ENCODE measurements around the gene SLC17A3. TPM values are rescaled to one million over a fixed set of nuclear protein-coding genes. Genes with fewer than 3 reads are reported as not detected.

The SLC17A3 gene
- total RNA-seq, 2 experiments from 2014 or later, result 0.06 TPM; not detected in 1

DNA sequence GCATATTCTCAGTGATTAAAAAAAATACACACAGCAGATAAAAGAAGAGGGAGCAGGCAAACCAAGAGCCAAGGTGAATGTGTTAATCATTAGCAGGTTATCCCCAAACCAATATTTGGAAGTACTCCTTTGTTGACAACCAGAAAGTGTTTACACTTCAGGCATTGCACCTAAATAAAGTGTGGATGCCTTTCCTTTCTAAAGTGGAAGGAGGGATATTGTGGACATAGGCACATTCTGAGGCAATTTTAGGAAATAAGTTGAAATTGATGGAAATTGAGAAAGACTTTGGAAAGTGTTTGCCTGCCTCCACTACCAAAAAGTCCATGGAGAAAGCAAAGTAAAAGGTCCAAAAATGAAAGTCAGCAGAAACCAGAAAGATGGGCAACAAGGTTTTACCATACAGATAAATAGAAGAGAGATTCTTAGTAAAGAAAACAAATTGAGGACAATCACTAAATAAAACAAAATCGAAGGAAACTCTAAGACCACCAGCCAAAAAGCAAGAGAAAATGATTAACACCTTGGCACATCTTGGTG is 33.5 kb upstream of the SLC17A3 start:
- Histone ChIP-seq H3K79me2 (ENCODE audit: insufficient read depth, low read depth, low read length) (no peaks in the 10 kb centered on the region), H3K4me2 (ENCODE audit: low read length) (no peak overlapping the region), H3K9me3 (ENCODE audit: low read length) (no peaks in the 10 kb centered on the region), H3K36me3 (ENCODE audit: insufficient read depth, low read length) (no peaks in the 10 kb centered on the region), H3K9me2 (ENCODE audit: insufficient read depth, low read length) (no peaks in the 10 kb centered on the region), H3K4me1 (ENCODE audit: insufficient read depth, low read length, poor library complexity, severe bottlenecking) (peaks cover 2% of the 10 kb centered on the region), H2AFZ (ENCODE audit: low read length) (no peak overlapping the region), H4K20me1 (ENCODE audit: insufficient read depth, low read length) (no peaks in the 10 kb centered on the region), H3K27ac (ENCODE audit: low read depth, low read length, poor library complexity, severe bottlenecking) (no peak overlapping the region), H3K4me3 (ENCODE audit: low read depth, low read length, poor library complexity, severe bottlenecking) (no peak overlapping the region)
- BruUV-seq (replicated peaks), result no TSS peak
- ChIA-PET POLR2A (interaction anchor here (0.7 kb wide), 1 partner anchor 1242 kb away, joined by 3 read pairs; no protein-coding TSS in a partner anchor), CTCF (ENCODE audit: unreplicated experiment) (no interaction called here)
- no peak for DNase-seq (ENCODE audit: low spot score)
- intact Hi-C loops (cut with micrococcal nuclease; ENCODE audit: unreplicated experiment), result no loop called here
- TF ChIP-seq EZH2phosphoT487 (IDR thresholded peaks at IDR 0.05; ENCODE audit: borderline replicate concordance, low read depth, low read length), result no peak
- TF ChIP-seq, protein P1, sequence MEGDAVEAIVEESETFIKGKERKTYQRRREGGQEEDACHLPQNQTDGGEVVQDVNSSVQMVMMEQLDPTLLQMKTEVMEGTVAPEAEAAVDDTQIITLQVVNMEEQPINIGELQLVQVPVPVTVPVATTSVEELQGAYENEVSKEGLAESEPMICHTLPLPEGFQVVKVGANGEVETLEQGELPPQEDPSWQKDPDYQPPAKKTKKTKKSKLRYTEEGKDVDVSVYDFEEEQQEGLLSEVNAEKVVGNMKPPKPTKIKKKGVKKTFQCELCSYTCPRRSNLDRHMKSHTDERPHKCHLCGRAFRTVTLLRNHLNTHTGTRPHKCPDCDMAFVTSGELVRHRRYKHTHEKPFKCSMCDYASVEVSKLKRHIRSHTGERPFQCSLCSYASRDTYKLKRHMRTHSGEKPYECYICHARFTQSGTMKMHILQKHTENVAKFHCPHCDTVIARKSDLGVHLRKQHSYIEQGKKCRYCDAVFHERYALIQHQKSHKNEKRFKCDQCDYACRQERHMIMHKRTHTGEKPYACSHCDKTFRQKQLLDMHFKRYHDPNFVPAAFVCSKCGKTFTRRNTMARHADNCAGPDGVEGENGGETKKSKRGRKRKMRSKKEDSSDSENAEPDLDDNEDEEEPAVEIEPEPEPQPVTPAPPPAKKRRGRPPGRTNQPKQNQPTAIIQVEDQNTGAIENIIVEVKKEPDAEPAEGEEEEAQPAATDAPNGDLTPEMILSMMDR (conservative IDR thresholded peaks at IDR 0.05; ENCODE audit: low read length), result no peak

DNA sequence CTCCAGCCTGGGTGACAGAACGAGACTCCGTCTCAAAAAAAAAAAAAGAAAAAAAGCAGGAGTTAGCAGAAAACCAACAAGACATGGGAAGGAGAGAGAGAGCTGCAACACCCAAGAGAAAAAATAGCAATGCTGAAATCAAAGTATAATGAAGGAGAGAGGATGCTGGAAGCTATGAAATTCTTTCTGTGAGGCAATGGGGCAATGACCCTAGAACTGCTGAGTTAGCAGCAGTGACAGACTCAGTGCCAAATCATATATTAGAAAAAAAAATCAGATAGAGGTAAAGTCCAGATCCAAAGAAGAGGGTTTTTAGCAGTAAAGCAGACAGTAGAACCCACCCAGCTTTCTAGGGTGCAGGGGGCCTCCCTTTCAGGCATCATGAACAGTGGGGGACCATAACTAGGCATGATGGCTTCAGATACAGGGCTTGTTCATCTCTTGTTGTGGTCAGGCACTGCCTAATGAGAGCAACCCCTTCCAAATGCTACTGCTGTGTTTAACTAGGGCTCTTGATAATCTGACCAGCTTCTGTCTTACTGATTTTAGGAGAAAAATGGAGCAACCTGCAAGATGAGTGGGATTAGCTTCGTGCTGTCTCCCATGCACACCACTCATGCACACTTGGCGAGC is 29.5 kb upstream of the SLC17A3 start:
- H3K79me2 ChIP-seq (ENCODE audit: insufficient read depth, low read depth, low read length), result no peaks in the 10 kb centered on the region
- no peak for DNase-seq (ENCODE audit: low spot score)
- intact Hi-C loops (cut with micrococcal nuclease; ENCODE audit: unreplicated experiment), result no loop called here
- H4K20me1 ChIP-seq (ENCODE audit: insufficient read depth, low read length), result no peaks in the 10 kb centered on the region
- no peak overlapping the region for H3K4me3 ChIP-seq (ENCODE audit: low read depth, low read length, poor library complexity, severe bottlenecking)
- no peak overlapping the region for H2AFZ ChIP-seq (ENCODE audit: low read length)
- H3K4me1 ChIP-seq (ENCODE audit: insufficient read depth, low read length, poor library complexity, severe bottlenecking), result peaks cover 9% of the 10 kb centered on the region
- POLR2A ChIA-PET, result interaction anchor here (0.7 kb wide), 1 partner anchor 41 kb away, joined by 3 read pairs; no protein-coding TSS in a partner anchor
- no peak overlapping the region for H3K4me2 ChIP-seq (ENCODE audit: low read length)
- CTCF ChIA-PET (ENCODE audit: unreplicated experiment), result no interaction called here
- H3K36me3 ChIP-seq (ENCODE audit: insufficient read depth, low read length), result no peaks in the 10 kb centered on the region
- no peaks in the 10 kb centered on the region for H3K9me2 ChIP-seq (ENCODE audit: insufficient read depth, low read length)
- no peak overlapping the region for H3K27ac ChIP-seq (ENCODE audit: low read depth, low read length, poor library complexity, severe bottlenecking)
- no TSS peak for BruUV-seq (replicated peaks)
- H3K9me3 ChIP-seq (ENCODE audit: low read length), result no peaks in the 10 kb centered on the region
- TF ChIP-seq, protein P1 (conservative IDR thresholded peaks at IDR 0.05; ENCODE audit: low read length), result no peak
- TF ChIP-seq EZH2phosphoT487 (IDR thresholded peaks at IDR 0.05; ENCODE audit: borderline replicate concordance, low read depth, low read length), result no peak

DNA sequence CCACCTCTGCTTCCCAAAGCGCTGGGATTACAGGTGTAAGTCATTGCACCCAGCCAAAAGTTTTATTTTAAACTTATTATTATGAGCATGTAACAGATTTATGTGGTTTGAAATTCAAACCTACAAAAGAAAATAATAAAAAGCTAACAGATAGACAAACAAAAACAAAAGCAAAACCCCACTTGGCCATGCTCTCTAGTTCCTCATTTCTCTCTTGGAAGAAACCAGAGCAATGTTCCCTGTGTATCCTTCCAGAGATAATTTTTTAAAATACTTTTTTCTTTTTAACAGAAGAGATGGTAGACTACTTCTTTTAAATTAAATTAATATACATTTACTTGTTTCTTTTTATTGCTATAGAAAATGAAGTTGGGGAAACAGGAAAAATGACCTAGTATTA is 28.0 kb upstream of the SLC17A3 start:
- no peaks in the 10 kb centered on the region for H3K79me2 ChIP-seq (ENCODE audit: insufficient read depth, low read depth, low read length)
- no peaks in the 10 kb centered on the region for H3K9me2 ChIP-seq (ENCODE audit: insufficient read depth, low read length)
- H3K4me2 ChIP-seq (ENCODE audit: low read length), result no peak overlapping the region

More for the DNA sequence above, 28.0 kb upstream of the SLC17A3 start:
- DNase-seq (ENCODE audit: low spot score), result peak; percentile 5
- Histone ChIP-seq H3K36me3 (ENCODE audit: insufficient read depth, low read length) (no peaks in the 10 kb centered on the region), H2AFZ (ENCODE audit: low read length) (no peak overlapping the region), H4K20me1 (ENCODE audit: insufficient read depth, low read length) (no peaks in the 10 kb centered on the region), H3K27ac (ENCODE audit: low read depth, low read length, poor library complexity, severe bottlenecking) (no peak overlapping the region), H3K9me3 (ENCODE audit: low read length) (no peaks in the 10 kb centered on the region), H3K4me1 (ENCODE audit: insufficient read depth, low read length, poor library complexity, severe bottlenecking) (peaks cover 9% of the 10 kb centered on the region), H3K4me3 (ENCODE audit: low read depth, low read length, poor library complexity, severe bottlenecking) (no peak overlapping the region)
- TF ChIP-seq EZH2phosphoT487 (IDR thresholded peaks at IDR 0.05; ENCODE audit: borderline replicate concordance, low read depth, low read length), result no peak
- TF ChIP-seq, protein P1 (conservative IDR thresholded peaks at IDR 0.05; ENCODE audit: low read length), result no peak
- intact Hi-C loops (cut with micrococcal nuclease; ENCODE audit: unreplicated experiment), result no loop called here
- ChIA-PET CTCF (ENCODE audit: unreplicated experiment) (no interaction called here), POLR2A (interaction anchor here (0.6 to 0.9 kb wide), 2 partner anchors 15 to 680 kb away, joined by 3 to 7 read pairs; no protein-coding TSS in a partner anchor)
- BruUV-seq (replicated peaks), result no TSS peak

All from OCI-LY7 (cell line).